ENCODE results near the gene PITPNM1. TPM values are rescaled to one million over a fixed set of nuclear protein-coding genes. Genes with fewer than 3 reads are reported as not detected.

Gene PITPNM1
- total RNA-seq, 1 experiment from 2014 or later: 70.4 TPM

DNA sequence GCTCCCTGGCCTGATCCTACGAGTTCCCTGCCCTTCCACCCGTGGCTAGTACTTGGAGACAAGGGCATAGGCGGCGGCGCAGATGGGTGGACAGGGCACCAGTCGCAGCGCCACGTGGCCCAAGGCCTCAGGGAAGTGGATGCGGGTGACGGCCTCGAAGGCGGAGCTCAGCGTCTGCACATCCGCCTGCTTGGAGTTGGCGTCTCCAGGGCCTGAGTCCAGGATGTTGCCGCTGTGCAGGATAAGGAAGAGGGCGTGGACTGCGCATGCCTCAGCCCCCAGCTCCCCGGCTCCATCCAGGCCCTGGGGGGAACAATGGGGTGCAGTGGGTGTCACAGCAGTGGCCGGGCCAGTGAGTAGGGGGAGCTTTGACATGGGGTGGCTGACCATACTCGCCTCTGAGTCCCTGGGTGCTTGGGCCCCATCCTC lies 6.6 kb downstream of the PITPNM1 start:
- Histone ChIP-seq H3K9me3 (ENCODE audit: control insufficient read depth, insufficient read depth, low read depth, low read length) (no peaks in the 10 kb centered on the region), H3K4me3 (ENCODE audit: low read depth in 2 of 2, low read length in 2 of 2) (no peak overlapping the region), H3K27me3 (ENCODE audit: control insufficient read depth, insufficient read depth, low read length) (no peaks in the 10 kb centered on the region), H3K27ac (ENCODE audit: low read length) (no peak overlapping the region), H3K4me1 (ENCODE audit: control insufficient read depth, insufficient read depth, low read length) (no peaks in the 10 kb centered on the region), H3K36me3 (ENCODE audit: control insufficient read depth, insufficient read depth, low read length) (no peaks in the 10 kb centered on the region)
- BruUV-seq (replicated peaks): no TSS peak
- CTCF ChIA-PET: no interaction called here
- POLR2A ChIA-PET: no interaction called here
- TF ChIP-seq SIN3A (IDR thresholded peaks at IDR 0.05; ENCODE audit: borderline replicate concordance, insufficient read depth, low read depth, low read length): no peak
- TF ChIP-seq CTCF (IDR thresholded peaks at IDR 0.05): no peak
- no peak for TF ChIP-seq TCF7L2 (IDR thresholded peaks at IDR 0.05; ENCODE audit: low read depth, low read length)
- no peak for TF ChIP-seq REST (IDR thresholded peaks at IDR 0.05; ENCODE audit: insufficient read depth in 1 of 2, low read depth in 2 of 2, low read length in 1 of 2)
- no peak for TF ChIP-seq POLR2AphosphoS5 (IDR thresholded peaks at IDR 0.05; ENCODE audit: low read depth, low read length)
- DNase-seq (ENCODE audit: low read depth, low spot score): no peak
- intact Hi-C loops (cut with micrococcal nuclease; ENCODE audit: unreplicated experiment): no loop called here
- in situ Hi-C loops (cut with HindIII; ENCODE audit: low pct_unique_long_range_greater_than_20kb, low sequenced_read_pairs): no loop called here
- no peak for ATAC-seq

- in situ Hi-C loops (cut with HindIII; ENCODE audit: low pct_unique_long_range_greater_than_20kb, low sequenced_read_pairs): no loop called here
- no peak for DNase-seq (ENCODE audit: low read depth, low spot score)
- H3K27me3 ChIP-seq (ENCODE audit: control insufficient read depth, insufficient read depth, low read length): no peaks in the 10 kb centered on the region
- CTCF ChIA-PET: no interaction called here
- POLR2A ChIA-PET: interaction anchor here (0.6 kb wide), 1 partner anchor 54 kb away, joined by 5 read pairs; the partner anchor contains the start of gene CORO1B
- intact Hi-C loops (cut with micrococcal nuclease; ENCODE audit: unreplicated experiment): no loop called here
- H3K9me3 ChIP-seq (ENCODE audit: control insufficient read depth, insufficient read depth, low read depth, low read length): no peaks in the 10 kb centered on the region
- H3K27ac ChIP-seq (ENCODE audit: low read length): no peak overlapping the region
- BruUV-seq (replicated peaks): no TSS peak
- H3K4me1 ChIP-seq (ENCODE audit: control insufficient read depth, insufficient read depth, low read length): no peaks in the 10 kb centered on the region
- H3K36me3 ChIP-seq (ENCODE audit: control insufficient read depth, insufficient read depth, low read length): no peaks in the 10 kb centered on the region
- no peak for ATAC-seq
- TF ChIP-seq TCF7L2 (IDR thresholded peaks at IDR 0.05; ENCODE audit: low read depth, low read length) (no peak), POLR2AphosphoS5 (IDR thresholded peaks at IDR 0.05; ENCODE audit: low read depth, low read length) (no peak), REST (IDR thresholded peaks at IDR 0.05; ENCODE audit: insufficient read depth in 1 of 2, low read depth in 2 of 2, low read length in 1 of 2) (no peak), CTCF (IDR thresholded peaks at IDR 0.05) (no peak), SIN3A (IDR thresholded peaks at IDR 0.05; ENCODE audit: borderline replicate concordance, insufficient read depth, low read depth, low read length) (no peak)
- no peak overlapping the region for H3K4me3 ChIP-seq (ENCODE audit: low read depth in 2 of 2, low read length in 2 of 2)
Observed at GRCh38 chr11:67497656-67498291, 7.4 kb downstream of the PITPNM1 start.

Measured in Panc1 (cell line).